ENCODE results near the gene GABBR2. TPM values are rescaled to one million over a fixed set of nuclear protein-coding genes. Genes with fewer than 3 reads are reported as not detected.
A peak's percentile ranks its signal among the peaks of the same experiment; 100 is the strongest.

GABBR2 gene
- total and polyA plus RNA-seq, 2 donors (not counting 1 experiment from before 2014, with no cell fraction given) = 0.03 TPM; not detected in 1

- H3K4me2 ChIP-seq (replicated peaks; ENCODE audit: low read depth, low read length, poor library complexity, severe bottlenecking) = peak overlapping the region; percentile 48
- DNase-seq = no peak
- no peaks in the 10 kb centered on the region for H3K36me3 ChIP-seq (replicated peaks in 1 of 2; ENCODE audit: control extremely low read depth in 1 of 2, control insufficient read depth in 1 of 2, extremely low read depth in 1 of 2, insufficient read depth in 2 of 2, low read length in 1 of 2)
- H3K9me3 ChIP-seq (ENCODE audit: control extremely low read depth in 1 of 3, control insufficient read depth in 2 of 3, insufficient read depth in 1 of 3, low read length in 2 of 3) = no peaks in the 10 kb centered on the region
- Mint-ChIP-seq H3K27me3 (no peaks in the 10 kb centered on the region), H3K4me3 (peak overlapping the region; percentile 37), H3K4me1 (peaks cover 35% of the 10 kb centered on the region), H3K9me3 (ENCODE audit: insufficient read depth) (peaks cover 3% of the 10 kb centered on the region), H3K27ac (peak overlapping the region; percentile 91)
- H3K9ac ChIP-seq (ENCODE audit: low read length) = no peak overlapping the region
- H2AFZ ChIP-seq (ENCODE audit: insufficient read depth, low read depth, low read length, poor library complexity, severe bottlenecking) = peak overlapping the region; percentile 76
- H3K4me1 ChIP-seq (ENCODE audit: control insufficient read depth in 2 of 2, insufficient read depth in 2 of 2, low read length in 2 of 2) = peaks cover 26 to 29% of the 10 kb centered on the region in 2 donors
- POLR2A ChIA-PET = no interaction called here
- WGBS (ENCODE audit: insufficient coverage) = 96% methylated on average over 5 of the region's 7 CpGs
- TF ChIP-seq EZH2 (IDR thresholded peaks at IDR 0.05; ENCODE audit: borderline replicate concordance, insufficient read depth, low read depth, low read length, poor library complexity, severe bottlenecking) (no peak), CTCF (IDR thresholded peaks at IDR 0.05) (no peak)
- no peak for ATAC-seq (ENCODE audit: low read depth)
- H3K27ac ChIP-seq (ENCODE audit: low read length in 2 of 2) = peak overlapping the region; percentile 70 to 88
- no peak overlapping the region for H3K4me3 ChIP-seq (ENCODE audit: control extremely low read depth in 1 of 5, extremely low read depth in 1 of 5, insufficient read depth in 1 of 5, low read depth in 2 of 5, low read length in 4 of 5)
- CTCF ChIA-PET = no interaction called here
- no peaks in the 10 kb centered on the region for H3K27me3 ChIP-seq (replicated peaks in 1 of 4; ENCODE audit: control extremely low read depth in 1 of 4, control insufficient read depth in 3 of 4, insufficient read depth in 4 of 4, low read length in 3 of 4)
- no peaks in the 10 kb centered on the region for H4K20me1 ChIP-seq (ENCODE audit: control insufficient read depth, insufficient read depth, low read length, poor library complexity, severe bottlenecking)
- intact Hi-C loops (cut with micrococcal nuclease) = no loop called here
- H3K79me2 ChIP-seq (ENCODE audit: control insufficient read depth, insufficient read depth, low read length) = no peaks in the 10 kb centered on the region
These were observed 317.3 kb downstream of the GABBR2 start for GRCh38 chr9:98391406-98391805.

DNA sequence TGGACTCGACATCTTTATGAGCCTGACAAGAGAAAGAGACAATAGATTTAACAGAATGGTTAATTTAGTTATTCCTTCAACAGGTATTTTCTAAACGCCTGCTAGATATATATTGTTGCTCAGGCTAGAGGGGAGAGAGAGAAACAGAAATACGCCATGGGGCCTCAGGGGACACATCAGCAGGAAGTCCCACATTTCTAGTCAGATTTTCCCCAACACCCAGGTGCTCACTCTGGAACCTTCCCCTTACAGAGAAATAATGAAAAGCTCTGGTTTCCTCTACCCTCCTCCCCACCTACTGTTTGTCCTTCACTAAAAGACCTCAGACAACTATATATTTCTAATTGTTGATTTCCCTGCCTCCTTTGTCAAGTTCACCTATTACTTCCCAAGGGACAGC lies 323.0 kb downstream of the GABBR2 start:
- intact Hi-C loops (cut with micrococcal nuclease) = no loop called here
- peak overlapping the region; percentile 43 for H3K27ac Mint-ChIP-seq
- H3K9me3 Mint-ChIP-seq (ENCODE audit: insufficient read depth) = no peaks in the 10 kb centered on the region
- H3K9ac ChIP-seq (ENCODE audit: low read length) = no peak overlapping the region
- H2AFZ ChIP-seq (ENCODE audit: insufficient read depth, low read depth, low read length, poor library complexity, severe bottlenecking) = peak overlapping the region; percentile 4
- no peaks in the 10 kb centered on the region for H3K79me2 ChIP-seq (ENCODE audit: control insufficient read depth, insufficient read depth, low read length)
- H3K4me3 Mint-ChIP-seq = no peak overlapping the region
- H4K20me1 ChIP-seq (ENCODE audit: control insufficient read depth, insufficient read depth, low read length, poor library complexity, severe bottlenecking) = no peaks in the 10 kb centered on the region
- H3K4me1 Mint-ChIP-seq = peaks cover 29% of the 10 kb centered on the region
- no CpG with 5 or more reads among the region's 3 CpGs for WGBS (ENCODE audit: insufficient coverage)
- peak; percentile 72 for ATAC-seq (ENCODE audit: low read depth)
- no peaks in the 10 kb centered on the region for H3K27me3 Mint-ChIP-seq
- H3K9me3 ChIP-seq (ENCODE audit: control extremely low read depth in 1 of 3, control insufficient read depth in 2 of 3, insufficient read depth in 1 of 3, low read length in 2 of 3) = no peaks in the 10 kb centered on the region
- H3K4me1 ChIP-seq (ENCODE audit: control insufficient read depth in 2 of 2, insufficient read depth in 2 of 2, low read length in 2 of 2) = peaks cover 27 to 30% of the 10 kb centered on the region in 2 donors
- TF ChIP-seq CTCF (IDR thresholded peaks at IDR 0.05) (no peak), EZH2 (IDR thresholded peaks at IDR 0.05; ENCODE audit: borderline replicate concordance, insufficient read depth, low read depth, low read length, poor library complexity, severe bottlenecking) (no peak)
- H3K4me3 ChIP-seq (ENCODE audit: control extremely low read depth in 1 of 5, extremely low read depth in 1 of 5, insufficient read depth in 1 of 5, low read depth in 2 of 5, low read length in 4 of 5) = no peak overlapping the region
- H3K27me3 ChIP-seq (replicated peaks in 1 of 4; ENCODE audit: control extremely low read depth in 1 of 4, control insufficient read depth in 3 of 4, insufficient read depth in 4 of 4, low read length in 3 of 4) = no peaks in the 10 kb centered on the region
- POLR2A ChIA-PET = no interaction called here
- H3K27ac ChIP-seq (ENCODE audit: low read length in 2 of 2) = peak overlapping the region; percentile 23
- peak overlapping the region; percentile 17 for H3K4me2 ChIP-seq (replicated peaks; ENCODE audit: low read depth, low read length, poor library complexity, severe bottlenecking)
- DNase-seq = peak; percentile 35
- CTCF ChIA-PET = interaction anchor here (0.7 kb wide), 1 partner anchor 71 kb away, joined by 5 read pairs; no protein-coding TSS in a partner anchor
- H3K36me3 ChIP-seq (replicated peaks in 1 of 2; ENCODE audit: control extremely low read depth in 1 of 2, control insufficient read depth in 1 of 2, extremely low read depth in 1 of 2, insufficient read depth in 2 of 2, low read length in 1 of 2) = no peaks in the 10 kb centered on the region

Data from B cell (primary cell).